ENCODE data around the gene USP1.

USP1 gene

DNA sequence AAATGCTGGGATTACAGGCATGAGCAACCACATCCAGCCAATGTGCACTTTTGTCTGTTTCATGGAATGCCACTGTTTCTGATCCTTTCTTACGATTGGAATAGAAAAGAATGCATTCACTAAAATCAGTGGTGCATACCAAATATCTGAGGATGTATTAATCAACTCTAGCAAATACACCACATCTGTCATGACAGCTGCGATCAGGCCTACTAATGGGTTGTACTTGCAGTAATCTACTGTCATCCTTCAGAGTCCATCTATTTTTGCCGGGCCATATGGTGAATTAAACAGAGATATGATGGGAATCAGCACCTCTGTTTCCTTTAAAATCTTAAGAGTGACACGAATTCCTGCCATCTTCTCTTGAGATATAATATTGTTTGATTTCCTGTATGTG is 8.5 kb upstream of the USP1 start:
- no peak for DNase-seq

DNA sequence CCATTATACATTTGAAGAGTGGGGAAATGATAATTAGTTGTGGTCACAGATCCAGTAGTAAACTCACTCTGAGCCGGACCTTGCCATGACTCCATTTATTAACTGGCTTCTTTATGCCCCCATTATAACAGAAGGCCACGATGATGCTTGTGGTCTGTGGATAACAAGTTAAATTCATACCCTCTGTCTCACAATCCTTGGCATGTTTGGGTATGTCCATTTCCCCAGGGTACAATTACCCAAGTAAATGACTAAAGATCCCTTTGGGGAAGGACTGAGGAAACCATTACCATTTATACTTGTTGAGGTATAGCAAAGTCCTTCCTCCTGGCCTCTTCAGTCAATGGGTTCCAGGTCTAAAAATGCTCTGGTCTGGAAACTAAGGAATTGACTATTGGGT is 7.3 kb upstream of the USP1 start:
- no peak for DNase-seq

DNA sequence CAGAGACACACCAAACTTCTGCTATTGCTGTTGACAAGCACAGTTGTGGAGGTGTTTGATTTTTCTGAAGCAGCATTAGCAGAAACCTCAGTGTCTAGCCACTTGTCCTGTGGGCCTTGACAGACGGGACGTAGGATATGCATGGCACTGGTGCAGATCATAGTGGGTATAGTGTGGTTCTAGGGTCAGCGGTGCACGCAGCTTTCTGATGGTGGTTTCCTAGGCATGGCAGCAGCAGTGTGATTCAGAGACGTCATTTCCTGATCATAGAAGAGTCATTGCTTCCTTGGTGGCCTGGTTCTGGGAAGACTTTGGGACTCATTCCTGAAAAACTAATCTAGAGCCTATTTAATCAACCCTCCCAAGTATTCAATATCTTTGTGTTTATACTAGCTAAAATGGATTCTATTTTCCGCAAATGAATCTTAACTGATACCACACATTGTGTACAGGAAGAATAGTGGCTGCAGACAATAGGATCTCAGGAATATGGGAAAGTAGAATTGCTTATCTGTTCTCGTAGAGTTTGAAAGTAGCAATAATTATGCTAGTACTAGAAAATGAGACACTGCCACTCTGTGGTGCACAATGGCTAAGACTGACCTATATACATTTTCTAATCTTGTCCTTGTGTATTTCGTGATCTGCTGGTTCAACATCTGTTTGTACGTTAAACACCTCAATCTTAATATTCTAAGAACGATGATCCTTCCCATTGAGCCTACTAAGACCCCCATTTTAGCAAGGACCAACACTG is 2.8 kb upstream of the USP1 start:
- DNase-seq: no peak

DNA sequence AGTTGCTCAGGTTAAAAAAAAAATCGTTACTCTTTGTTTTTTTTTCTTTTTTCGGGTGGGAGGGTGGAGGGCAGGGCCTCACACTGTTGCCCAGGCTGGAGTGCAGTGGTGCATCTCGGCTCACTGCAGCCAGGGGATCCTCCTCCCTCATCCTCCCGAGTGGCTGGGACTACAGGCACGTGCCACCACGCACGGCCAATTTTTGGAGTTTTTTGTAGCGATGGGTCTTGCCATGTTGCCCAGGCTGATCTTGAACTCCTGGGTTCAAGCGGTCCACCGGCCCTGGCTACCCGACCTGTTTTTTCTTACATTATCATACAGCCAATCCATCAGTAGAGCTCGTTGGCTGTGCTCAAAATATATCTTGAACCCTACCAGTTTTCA is 2.2 kb upstream of the USP1 start:
- DNase-seq: no peak

DNA sequence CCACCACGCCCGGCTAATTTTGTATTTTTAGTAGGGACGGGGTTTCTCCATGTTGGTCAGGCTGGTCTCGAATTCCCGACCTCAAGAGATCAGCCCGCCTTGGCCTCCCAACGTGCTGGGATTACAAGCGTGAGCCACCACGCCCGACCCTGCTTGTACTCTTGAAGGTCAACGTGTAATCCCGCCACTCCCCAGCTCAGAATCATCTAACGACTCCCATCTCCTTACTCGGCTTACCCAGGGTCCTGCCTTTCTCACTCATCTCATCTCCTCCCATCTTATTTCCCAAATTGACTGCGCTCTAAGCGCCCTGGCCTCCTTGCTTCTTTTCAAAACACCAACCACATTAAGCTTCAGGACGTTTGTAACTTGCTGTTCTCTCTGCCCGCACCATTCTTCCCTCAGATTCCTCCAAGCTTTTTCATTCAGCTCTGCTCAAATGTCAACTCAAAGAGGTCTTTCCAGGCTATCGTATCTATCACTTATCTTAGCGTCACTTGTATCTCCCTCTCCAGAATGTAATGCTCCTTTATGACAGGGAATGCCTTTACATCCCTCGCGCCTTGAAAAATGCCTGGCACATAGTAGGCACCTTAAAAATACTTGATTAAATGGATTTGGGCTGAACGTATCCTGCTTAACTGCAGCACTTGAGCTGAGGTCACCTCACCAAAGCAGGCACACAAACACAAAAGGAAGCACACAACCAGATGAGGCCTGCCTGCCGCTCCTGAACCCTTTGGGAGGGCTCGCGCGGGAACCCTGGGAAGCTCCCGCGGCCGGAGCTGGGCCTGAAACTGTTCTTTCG is 1.4 kb upstream of the USP1 start:
- no peak for DNase-seq

DNA sequence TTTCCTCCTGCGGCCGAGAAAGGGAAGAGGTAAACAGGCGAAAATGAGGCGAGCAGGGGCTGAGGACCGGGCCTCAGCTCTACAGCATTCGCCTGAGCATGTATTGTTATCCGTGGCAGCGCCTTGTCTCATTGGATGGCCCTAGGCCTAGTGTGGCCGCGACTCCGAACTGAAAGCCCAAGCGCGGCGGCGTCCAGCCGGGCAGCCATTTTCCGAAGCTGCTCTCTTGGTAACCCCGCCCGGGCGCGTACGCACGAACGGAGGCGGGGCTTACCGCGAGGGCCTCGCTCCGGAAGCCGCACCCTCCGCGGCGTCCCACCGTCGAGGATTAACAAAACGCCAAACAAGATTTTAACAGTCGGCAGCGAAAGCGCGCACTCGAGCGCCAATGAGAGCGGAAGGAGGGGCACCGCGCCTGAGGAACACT is 797 bp upstream of the USP1 start:
- DNase-seq: no peak

DNA sequence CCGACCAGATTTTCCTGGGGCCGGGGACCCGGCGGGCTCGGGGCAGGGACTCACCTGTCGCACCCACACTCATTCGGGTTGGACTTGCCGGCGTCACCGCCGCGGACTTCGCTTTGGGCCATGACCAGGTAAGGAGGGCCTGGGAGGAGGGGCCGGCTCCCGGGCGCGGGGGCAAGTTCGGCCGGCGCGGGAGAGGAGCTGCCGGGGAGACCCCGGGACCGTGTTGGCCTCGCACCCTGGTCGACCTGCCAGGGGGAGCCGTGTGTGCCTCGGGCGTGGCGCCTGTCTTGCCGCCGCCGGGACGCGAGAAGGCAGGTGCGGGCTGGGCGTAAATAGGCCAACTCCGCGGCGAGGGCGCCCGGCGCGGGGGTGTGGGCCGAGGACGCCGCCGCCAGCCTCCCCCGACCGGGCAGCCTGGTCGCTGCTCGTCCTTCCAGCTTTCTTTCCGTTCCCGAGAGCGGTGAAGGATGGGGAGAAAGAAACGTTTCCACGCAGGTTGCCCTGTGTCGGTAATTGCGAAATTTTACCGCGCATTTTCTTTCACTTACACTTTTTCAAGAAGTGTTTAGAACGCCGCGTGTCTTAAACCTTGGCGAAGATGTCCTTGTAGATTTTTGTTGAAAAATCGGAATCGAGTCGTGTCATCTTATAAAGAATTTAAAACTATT is 558 bp downstream of the USP1 start:
- DNase-seq: no peak

DNA sequence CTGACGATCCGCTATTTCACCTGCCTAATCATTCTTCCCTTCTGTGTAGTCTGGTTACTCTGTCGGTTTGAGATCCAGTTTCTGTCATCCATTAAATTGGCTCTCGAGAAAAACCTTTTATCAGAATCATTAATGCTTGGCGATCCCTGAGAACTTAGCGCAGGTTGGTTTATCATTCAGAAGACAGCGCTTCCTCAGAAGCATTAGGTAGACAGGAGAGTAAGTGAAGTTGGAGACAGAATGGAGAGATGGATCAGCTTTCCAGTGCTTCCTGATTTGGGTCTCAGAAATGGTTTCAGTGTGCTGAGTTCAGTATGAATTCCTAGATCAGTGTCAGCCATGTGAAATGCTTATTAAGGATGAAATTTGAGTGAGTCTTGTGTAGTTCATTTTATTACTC is 1.3 kb downstream of the USP1 start:
- no peak for DNase-seq

DNA sequence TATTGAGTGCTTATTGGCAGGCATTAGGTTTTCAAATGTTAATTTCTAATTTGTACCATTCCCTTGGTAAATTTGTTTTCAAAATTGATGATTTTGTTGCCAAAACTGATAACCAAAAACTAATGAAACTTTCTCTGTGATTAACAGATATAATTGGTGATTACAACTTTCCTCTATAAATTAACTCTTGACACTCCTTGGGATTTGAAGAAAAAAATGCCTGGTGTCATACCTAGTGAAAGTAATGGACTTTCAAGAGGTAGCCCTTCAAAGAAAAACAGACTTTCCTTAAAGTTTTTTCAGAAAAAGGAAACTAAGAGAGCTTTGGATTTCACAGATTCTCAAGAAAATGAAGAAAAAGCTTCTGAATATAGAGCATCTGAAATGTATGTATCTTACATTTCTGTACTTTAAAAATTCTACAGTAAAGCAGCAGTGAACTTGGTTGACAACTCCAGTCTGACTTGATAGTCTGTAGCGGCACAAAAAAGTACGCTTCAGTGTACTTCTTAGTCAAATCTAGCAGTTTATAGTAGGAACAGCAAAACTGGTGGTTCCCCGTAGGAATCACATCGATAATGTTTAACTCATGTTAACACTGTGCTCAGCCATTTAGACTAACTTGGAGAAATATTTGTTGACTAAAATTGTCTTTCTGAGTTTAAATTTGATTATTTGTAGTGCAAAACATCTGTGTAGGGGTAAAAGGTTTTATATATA is 3.0 kb downstream of the USP1 start:
- no peak for DNase-seq

DNA sequence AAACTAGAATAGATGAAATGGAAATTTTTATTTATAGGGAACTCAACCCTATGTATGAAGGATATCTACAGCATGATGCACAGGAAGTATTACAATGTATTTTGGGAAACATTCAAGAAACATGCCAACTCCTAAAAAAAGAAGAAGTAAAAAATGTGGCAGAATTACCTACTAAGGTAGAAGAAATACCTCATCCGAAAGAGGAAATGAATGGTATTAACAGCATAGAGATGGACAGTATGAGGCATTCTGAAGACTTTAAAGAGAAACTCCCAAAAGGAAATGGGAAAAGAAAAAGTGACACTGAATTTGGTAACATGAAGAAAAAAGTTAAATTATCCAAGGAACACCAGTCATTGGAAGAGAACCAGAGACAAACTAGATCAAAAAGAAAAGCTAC is 7.9 kb downstream of the USP1 start:
- DNase-seq: no peak

DNA sequence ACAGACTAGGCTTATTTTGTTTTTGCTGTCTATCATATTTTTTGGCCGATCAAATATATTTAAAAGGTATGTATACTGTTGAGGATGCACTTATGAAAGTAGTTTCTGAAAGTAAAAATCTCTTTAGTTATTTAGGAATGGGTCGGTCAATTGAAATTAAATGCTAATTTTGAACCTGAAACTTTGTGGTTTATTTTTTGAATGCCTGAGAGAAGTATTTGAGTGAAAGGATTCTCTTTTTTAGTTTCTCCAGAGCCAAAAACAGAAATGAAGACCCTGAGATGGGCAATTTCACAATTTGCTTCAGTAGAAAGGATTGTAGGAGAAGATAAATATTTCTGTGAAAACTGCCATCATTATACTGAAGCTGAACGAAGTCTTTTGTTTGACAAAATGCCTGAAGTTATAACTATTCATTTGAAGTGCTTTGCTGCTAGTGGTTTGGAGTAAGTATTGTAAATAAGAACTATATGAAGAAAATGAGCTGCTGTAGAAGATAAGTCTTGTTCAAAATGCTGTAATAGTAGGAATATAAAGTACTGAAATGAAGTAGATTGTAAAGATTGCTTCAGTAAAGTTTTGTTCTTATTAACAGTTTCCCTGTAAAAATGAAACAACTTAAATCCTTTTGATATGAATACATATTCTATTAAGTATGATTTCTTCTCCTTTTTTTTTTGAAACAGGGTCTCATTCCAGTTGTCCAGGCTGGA is 11.5 kb downstream of the USP1 start:
- no peak for DNase-seq

DNA sequence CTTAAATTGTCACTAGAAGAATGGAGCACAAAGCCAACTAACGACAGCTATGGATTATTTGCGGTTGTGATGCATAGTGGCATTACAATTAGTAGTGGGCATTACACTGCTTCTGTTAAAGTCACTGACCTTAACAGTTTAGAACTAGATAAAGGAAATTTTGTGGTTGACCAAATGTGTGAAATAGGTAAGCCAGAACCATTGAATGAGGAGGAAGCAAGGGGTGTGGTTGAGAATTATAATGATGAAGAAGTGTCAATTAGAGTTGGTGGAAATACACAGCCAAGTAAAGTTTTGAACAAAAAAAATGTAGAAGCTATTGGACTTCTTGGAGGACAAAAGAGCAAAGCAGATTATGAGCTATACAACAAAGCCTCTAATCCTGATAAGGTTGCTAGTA is 13.5 kb downstream of the USP1 start:
- DNase-seq: no peak

DNA sequence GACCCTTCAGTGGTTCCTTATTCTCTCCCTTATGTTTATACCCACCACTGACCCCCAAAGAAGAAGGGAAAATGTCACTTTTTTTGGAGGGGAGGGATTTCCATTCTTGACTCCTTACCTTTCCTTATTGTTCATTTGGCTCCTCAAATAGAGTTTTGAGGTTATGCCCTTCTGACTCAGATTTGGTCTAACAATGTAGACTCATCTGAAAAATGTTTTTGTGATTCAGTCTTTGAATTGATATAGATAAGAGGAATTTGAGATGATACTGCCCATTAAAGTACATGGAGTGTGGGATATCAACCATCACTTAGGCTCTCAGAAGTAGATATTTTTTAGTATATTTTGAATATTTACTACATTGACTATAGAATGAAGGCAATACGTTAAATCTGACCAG is 16.1 kb downstream of the USP1 start:
- no peak for DNase-seq

DNA sequence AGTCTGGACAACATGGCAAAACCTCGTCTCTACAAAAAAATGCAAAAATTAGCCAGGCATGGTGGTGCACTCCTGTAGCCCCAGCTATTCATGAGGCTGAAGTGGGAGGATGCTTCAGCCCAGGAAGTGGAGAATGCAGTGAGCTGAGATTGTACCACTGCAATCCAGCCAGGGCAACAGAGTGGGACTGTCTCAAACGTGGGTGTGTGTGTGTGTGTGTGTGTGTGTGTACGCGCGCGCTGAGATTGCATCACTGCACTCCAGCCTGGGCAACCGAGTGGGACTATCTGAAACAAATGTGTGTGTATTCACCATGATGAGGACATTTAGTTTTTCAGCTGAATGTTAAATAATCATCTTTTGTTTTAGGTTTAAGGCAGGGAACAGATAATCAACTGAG is 21.1 kb downstream of the USP1 start:
- DNase-seq: no peak

DNA sequence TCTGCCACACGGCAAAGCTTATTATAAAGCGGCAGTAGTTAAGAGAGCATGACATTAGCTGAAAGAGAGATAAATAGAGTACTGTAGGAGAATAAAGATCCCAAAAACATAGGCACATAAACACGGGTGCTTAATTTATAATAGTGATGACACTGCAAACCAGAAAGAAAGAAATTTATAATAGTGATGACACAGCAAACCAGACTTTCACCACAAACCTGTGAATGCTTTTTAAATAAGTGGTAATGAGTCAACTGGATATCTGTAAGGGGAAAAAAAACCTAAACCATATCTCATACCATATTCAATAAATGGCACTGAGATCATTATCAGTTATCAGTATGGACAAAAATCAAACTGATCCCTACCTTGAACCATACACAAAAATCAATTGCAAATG is 25.5 kb downstream of the USP1 start:
- DNase-seq: no peak

DNA sequence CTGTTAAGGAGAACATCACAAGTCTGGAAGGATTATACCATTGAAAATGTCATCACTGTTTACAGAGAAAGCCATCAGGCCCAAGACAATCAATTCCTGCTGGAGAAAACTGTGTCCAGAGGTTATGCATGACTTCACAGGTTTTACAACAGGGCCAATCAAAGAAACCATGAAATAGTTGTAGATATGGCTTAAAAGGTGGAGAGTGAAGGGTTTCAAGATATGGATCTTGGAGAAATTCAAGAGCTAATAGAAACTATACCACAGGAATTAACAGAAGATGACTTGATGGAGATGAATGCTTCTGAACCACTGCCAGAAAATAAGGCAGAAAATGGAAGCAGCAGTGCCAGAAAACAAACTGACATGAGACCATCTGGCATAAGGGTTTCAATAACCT is 30.2 kb downstream of the USP1 start:
- no peak for DNase-seq

DNA sequence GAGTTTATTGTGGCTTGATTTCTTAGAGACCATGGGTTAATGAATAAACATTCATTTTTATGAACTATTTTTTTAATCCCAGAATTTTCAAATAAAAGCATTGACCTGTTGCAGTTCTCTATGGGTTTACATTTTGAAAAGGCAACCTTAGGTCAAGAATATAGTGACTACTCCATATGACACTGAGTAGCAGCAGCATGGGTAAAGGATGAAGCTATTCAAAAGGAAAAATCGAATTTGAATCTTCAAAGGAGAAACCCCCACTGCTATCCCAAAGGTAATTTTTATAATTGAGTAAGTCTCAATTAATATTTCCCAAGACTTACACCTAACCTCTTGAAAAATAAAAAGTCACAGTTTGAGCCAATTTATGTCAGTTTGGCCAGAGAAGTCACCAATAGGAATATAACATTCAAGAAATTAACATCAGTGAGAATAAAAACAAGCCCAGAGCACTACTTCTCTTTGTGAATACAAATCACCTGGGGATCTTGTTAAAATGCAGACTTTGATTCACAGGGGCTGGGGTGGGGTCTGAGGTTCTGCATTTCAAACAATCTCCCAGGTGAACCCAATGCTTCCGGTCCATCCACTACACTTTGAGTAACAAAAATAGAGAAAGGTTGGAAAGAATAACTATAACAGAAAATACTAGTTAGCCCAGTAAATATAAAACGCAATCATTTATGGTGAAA is 39.8 kb downstream of the USP1 start:
- no peak for DNase-seq

DNA sequence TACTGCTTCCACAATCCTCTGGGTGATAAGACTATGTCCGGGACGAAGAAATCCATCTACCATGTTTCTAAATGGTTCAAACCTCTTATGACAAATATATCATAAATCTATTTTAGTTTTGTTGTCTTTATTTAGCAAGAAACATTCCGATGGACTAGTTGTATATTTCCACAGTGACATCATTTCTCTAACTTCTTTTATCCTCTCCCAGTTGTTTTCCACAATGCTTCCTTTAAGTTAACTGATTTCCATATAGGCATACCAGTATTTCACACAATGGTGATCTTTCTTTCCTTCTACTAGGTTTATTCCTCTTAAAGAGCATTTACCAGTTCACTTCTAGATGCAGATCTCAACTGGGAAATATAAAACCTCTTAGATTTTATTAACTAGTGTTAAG is 44.8 kb downstream of the USP1 start:
- DNase-seq: no peak

DNA sequence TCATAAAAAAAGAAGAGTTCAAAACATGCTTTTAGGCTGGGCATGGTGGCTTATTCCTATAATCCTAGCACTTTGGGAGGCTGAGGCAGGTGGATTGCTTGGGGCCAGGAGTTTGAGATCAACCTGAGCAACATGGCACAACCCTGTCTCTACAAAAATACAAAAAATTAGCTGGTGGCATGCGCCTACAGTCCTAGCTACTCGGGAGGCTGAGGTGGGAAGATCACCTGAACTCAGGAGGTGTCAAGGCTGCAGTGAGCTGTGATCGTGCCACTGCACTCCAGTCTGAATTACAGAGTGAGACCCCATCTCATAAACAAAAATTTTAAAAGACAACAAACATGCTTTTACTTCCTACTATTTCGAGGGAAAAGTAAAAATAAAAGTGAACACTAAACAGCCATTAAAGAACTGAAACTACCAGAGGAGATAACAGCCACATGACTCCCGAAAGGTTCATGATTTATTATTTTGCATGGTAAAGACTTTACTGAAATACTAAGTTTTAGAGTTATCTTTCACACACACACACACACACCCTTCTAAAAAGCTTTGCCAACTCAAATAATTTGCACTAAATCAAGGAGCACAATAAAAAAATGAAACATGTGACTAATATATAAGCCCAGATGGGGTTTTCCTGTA is 48.1 kb downstream of the USP1 start:
- no peak for DNase-seq

DNA sequence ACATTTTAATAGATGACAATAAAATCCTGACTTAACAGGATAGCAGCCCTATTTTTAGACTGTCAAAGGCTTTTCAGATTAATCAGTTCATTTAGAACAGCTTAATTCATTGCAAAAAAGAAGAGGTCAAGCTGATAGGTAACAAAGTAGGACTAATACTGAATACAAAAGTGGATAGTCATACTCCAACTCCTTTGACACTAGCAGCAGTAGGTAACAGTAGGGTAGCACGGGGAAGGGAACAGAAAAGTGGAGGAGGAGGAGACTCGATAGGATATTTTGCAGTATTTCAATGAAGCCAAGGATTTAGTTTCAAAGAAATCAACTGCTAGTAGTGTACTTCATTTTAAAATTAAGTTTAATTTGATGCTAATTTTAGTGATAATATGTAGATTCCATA is 51.1 kb downstream of the USP1 start:
- DNase-seq: no peak

DNA sequence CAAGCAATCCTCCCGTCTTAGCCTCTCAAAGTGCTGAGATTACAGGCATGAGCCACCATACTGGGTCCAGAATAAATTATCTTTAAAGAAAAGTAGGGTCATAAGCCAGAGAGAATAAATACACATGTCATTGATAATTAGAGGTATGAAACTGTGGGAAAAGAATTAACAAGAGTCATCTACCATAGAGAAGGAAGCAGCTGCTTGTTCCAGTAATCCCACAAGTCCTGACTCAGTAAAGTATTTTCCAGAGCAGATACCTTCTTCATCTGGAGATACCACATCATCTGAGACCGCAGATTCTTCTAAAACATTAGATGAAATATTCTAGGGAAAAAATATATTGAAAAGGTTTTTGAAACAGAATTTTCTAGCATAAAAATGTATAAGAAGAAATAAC is 55.7 kb downstream of the USP1 start:
- DNase-seq: no peak

DNA sequence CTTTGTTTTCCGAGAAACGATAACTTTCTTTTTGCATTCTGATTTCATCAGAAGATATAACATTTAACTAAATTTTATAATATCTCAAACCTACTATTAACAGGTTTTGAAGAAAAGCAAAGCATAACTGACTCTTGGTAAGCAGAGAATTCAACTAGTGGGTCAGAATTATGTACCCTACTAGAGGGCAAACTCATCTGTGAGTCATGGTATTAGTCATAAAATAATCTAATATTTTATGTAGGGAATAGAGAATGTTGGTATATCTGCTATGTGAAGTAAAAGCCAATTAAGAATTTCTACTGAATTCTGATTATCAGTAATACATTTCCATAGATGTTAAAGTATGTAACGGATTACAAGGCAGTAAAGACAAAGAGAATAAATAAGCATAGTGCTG is 56.8 kb downstream of the USP1 start:
- DNase-seq: no peak

Measured in T1000 (cell line).